GM08714 (cell line): ENCODE measurements around the gene TBC1D2.

Experiments
- H3K4me3 ChIP-seq: fragments of 200-500 bp; sonication (Bioruptor generic); 2 replicates; pipeline ENCODE4 v1.5.1; 2014; ENCODE audit warnings: mild to moderate bottlenecking, low read length, inconsistent platforms
- ZNF274 ChIP-seq: IDR thresholded peaks from 2 replicates; pipeline ENCODE4 v1.6.1; 2012; ENCODE audit warnings: mild to moderate bottlenecking, low read depth, low read length

Gene TBC1D2

GRCh38 chr9:98236901-98237487, 18.5 kb downstream of the TBC1D2 start:
- no peak overlapping the region for H3K4me3 ChIP-seq
- no peak for TF ChIP-seq ZNF274

GRCh38 chr9:98235126-98235525, 20.3 kb downstream of the TBC1D2 start:
- no peak for TF ChIP-seq ZNF274
- no peak overlapping the region for H3K4me3 ChIP-seq

- no peak overlapping the region for H3K4me3 ChIP-seq
- TF ChIP-seq ZNF274, result no peak
Observed at GRCh38 chr9:98234245-98234825, 21.1 kb downstream of the TBC1D2 start.

GRCh38 chr9:98232926-98233325, 22.5 kb downstream of the TBC1D2 start:
- TF ChIP-seq ZNF274, result no peak
- no peak overlapping the region for H3K4me3 ChIP-seq

- TF ChIP-seq ZNF274, result no peak
Observed at GRCh38 chr9:98231770-98232478, 23.5 kb downstream of the TBC1D2 start.

GRCh38 chr9:98230789-98231188, 24.7 kb downstream of the TBC1D2 start:
- no peak overlapping the region for H3K4me3 ChIP-seq
- no peak for TF ChIP-seq ZNF274

More at GRCh38 chr9:98231770-98232478, 23.5 kb downstream of the TBC1D2 start:
- H3K4me3 ChIP-seq, result no peak overlapping the region

GRCh38 chr9:98230304-98230703, 25.1 kb downstream of the TBC1D2 start:
- TF ChIP-seq ZNF274, result no peak
- H3K4me3 ChIP-seq, result no peak overlapping the region

- TF ChIP-seq ZNF274, result no peak
- no peak overlapping the region for H3K4me3 ChIP-seq
Observed at GRCh38 chr9:98229620-98230019, 25.8 kb downstream of the TBC1D2 start.

- no peak for TF ChIP-seq ZNF274
- no peak overlapping the region for H3K4me3 ChIP-seq
Observed at GRCh38 chr9:98229090-98229395, 26.4 kb downstream of the TBC1D2 start.

- TF ChIP-seq ZNF274, result no peak
- no peak overlapping the region for H3K4me3 ChIP-seq
Observed at GRCh38 chr9:98228392-98229089, 26.9 kb downstream of the TBC1D2 start.

- no peak overlapping the region for H3K4me3 ChIP-seq
- no peak for TF ChIP-seq ZNF274
Observed at GRCh38 chr9:98227883-98228282, 27.6 kb downstream of the TBC1D2 start.

GRCh38 chr9:98226957-98227356, 28.5 kb downstream of the TBC1D2 start:
- no peak for TF ChIP-seq ZNF274
- H3K4me3 ChIP-seq, result no peak overlapping the region

- no peak for TF ChIP-seq ZNF274
- no peak overlapping the region for H3K4me3 ChIP-seq
Observed at GRCh38 chr9:98226516-98226915, 28.9 kb downstream of the TBC1D2 start.

- H3K4me3 ChIP-seq, result no peak overlapping the region
- TF ChIP-seq ZNF274, result no peak
Observed at GRCh38 chr9:98225015-98225442, 30.4 kb downstream of the TBC1D2 start.
